Panc1 (cell line): ENCODE measurements around the gene TRIO. TPM values are rescaled to one million over a fixed set of nuclear protein-coding genes. Genes with fewer than 3 reads are reported as not detected.
A peak's percentile ranks its signal among the peaks of the same experiment; 100 is the strongest.

Source experiments
- ATAC-seq: fragments of 200-7000 bp; cut with Tn5 transposase; 2 replicates; pipeline ENCODE4 v1.9.1; 2020; ENCODE audit warnings: mild to moderate bottlenecking, moderate library complexity
- BruUV-seq: library from RNA; stranded (reverse); fragments of 400-500 nt; replicated peaks from 2 replicates; lab custom pipeline; 2021; lab: Mats Ljungman, UMichigan
- CTCF ChIA-PET: fragments of 300-600 bp; sonication (Branson Sonifier 250); formaldehyde crosslinking; loops from one replicate; lab custom pipeline; 2022; ENCODE audit warnings: antibody characterized with exemption; lab: Charles Lee
- POLR2A ChIA-PET: fragments of 300-600 bp; sonication (Branson Sonifier 250); formaldehyde crosslinking; loops from one replicate; lab custom pipeline; 2022; ENCODE audit warnings: antibody characterized with exemption; lab: Charles Lee
- DNase-seq: peaks from one replicate; pipeline ENCODE4 v3.0.0-alpha.2; 2010; ENCODE audit warnings: low read depth, low spot score
- H3K27ac ChIP-seq: 2 replicates; pipeline ENCODE4 v1.5.1; 2011; ENCODE audit warnings: mild to moderate bottlenecking, low read length, inconsistent platforms
- H3K27me3 ChIP-seq: fragments of 200-500 bp; sonication (Bioruptor generic); 2 replicates; pipeline ENCODE4 v1.6.0; 2014; ENCODE audit warnings: low read length, inconsistent platforms; ENCODE audit not compliant: control insufficient read depth, insufficient read depth
- H3K36me3 ChIP-seq: fragments of 200-500 bp; sonication (Bioruptor generic); 2 replicates; pipeline ENCODE4 v1.5.1; 2014; ENCODE audit warnings: inconsistent platforms, mild to moderate bottlenecking, low read length, moderate library complexity; ENCODE audit not compliant: control insufficient read depth, insufficient read depth
- H3K4me1 ChIP-seq: 2 replicates; pipeline ENCODE4 v1.5.1; 2011; ENCODE audit warnings: inconsistent platforms, mild to moderate bottlenecking, low read length, moderate library complexity; ENCODE audit not compliant: control insufficient read depth, insufficient read depth
- H3K4me3 ChIP-seq, 2 experiments: 2 replicates each; pipeline ENCODE4 v1.5.1; 2011 to 2012; ENCODE audit warnings: low read depth in 2 of 2, low read length in 2 of 2, mild to moderate bottlenecking in 2 of 2, inconsistent platforms in 1 of 2, moderate library complexity in 1 of 2
- H3K9me3 ChIP-seq: fragments of 200-500 bp; sonication (Bioruptor generic); 2 replicates; pipeline ENCODE4 v1.5.1; 2014; ENCODE audit warnings: low read depth, mild to moderate bottlenecking, inconsistent platforms, low read length, moderate library complexity; ENCODE audit not compliant: control insufficient read depth, insufficient read depth
- CTCF ChIP-seq: fragments of 450-650 bp; IDR thresholded peaks from 2 replicates; pipeline ENCODE4 v1.5.1; 2017; ENCODE audit warnings: mild to moderate bottlenecking
- REST ChIP-seq, 2 experiments: IDR thresholded peaks; 2 replicates each; pipeline ENCODE4 v1.6.1; 2011 to 2012; ENCODE audit warnings: low read depth in 2 of 2, control low read depth in 1 of 2, low read length in 1 of 2, mild to moderate bottlenecking in 1 of 2, moderate library complexity in 1 of 2; ENCODE audit not compliant: insufficient read depth in 1 of 2
- TCF7L2 ChIP-seq: IDR thresholded peaks from 2 replicates; pipeline ENCODE4 v1.6.1; 2011; ENCODE audit warnings: mild to moderate bottlenecking, low read depth, low read length, inconsistent platforms
- in situ Hi-C: cut with HindIII; loops from 2 replicates; pipeline ENCODE4 v1.10.0; 2016; ENCODE audit warnings: low sequenced_read_pairs, low pct_unique_long_range_greater_than_20kb
- intact Hi-C: fragments of 100-400 bp; cut with micrococcal nuclease; formaldehyde crosslinking; loops from one replicate; pipeline ENCODE4 v1.10.0; 2022; ENCODE audit not compliant: unreplicated experiment
- total RNA-seq: library from RNA; stranded (reverse); gene quantifications from one replicate; pipeline ENCODE4 v1.2.1, GENCODE V29; 2021; ENCODE audit not compliant: unreplicated experiment

Gene TRIO
- total RNA-seq, 1 experiment from 2014 or later = 349 TPM

DNA sequence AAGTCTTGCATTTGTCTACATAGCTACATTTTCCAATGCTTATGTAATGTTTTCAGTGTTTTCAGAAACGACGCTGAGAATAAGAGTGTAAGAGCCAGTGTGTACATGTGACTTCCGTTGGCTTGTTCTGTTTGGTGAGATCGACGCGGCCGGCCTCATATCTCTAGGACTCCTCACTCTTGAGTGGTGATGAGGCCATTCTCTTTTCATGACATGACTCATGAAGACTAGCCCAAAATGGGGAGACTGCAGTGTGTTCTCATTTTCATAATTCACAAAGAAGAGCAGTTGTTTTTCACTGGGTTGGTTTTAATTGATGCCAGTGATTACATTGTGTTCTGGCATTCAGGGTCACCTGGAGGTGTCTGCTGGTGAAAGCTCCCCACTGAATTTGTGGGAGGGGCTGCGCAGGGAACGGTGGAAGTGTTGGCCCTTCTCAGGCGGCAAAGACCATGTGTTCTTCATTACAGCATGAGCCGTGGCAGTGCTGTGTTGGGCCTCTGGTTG is 306.9 kb downstream of the TRIO start:
- no peak for TF ChIP-seq TCF7L2
- no peak for TF ChIP-seq REST (IDR thresholded peaks at IDR 0.05; ENCODE audit: insufficient read depth in 1 of 2, low read depth in 2 of 2, low read length in 1 of 2)
- CTCF ChIA-PET = no interaction called here
- H3K4me1 ChIP-seq = peaks cover 5% of the 10 kb centered on the region; the same call in 1 of the 2 replicates

DNA sequence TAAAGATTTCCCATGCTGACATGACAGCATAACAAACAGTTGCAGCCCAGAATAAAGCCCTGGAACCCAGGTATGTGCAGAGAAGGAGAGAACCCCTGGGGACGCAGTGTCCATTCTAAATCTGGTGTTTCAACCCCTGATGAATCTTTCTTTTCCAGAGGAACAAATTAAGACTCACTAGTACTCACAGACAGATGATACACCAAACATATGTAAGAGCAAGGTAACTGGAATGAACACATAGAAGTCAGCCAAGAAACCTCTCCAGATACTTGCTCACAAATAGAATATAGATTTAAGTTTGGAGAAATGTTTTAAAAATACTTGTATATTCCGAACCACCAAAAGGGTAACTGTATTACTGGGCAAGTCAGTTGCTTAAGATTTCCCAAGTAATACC is 307.6 kb downstream of the TRIO start:
- H3K27ac ChIP-seq = no peak overlapping the region
- TF ChIP-seq CTCF (no peak), TCF7L2 (no peak), REST (IDR thresholded peaks at IDR 0.05; ENCODE audit: insufficient read depth in 1 of 2, low read depth in 2 of 2, low read length in 1 of 2) (no peak)
- H3K9me3 ChIP-seq = no peaks in the 10 kb centered on the region; the same call in 1 of the 2 replicates
- CTCF ChIA-PET = no interaction called here
- ATAC-seq (no peak), DNase-seq (no peak)
- in situ Hi-C loops (no loop called here), intact Hi-C loops (no loop called here)
- peaks cover 4% of the 10 kb centered on the region; the same call in 1 of the 2 replicates for H3K4me1 ChIP-seq
- TSS peak; percentile 0 for BruUV-seq
- POLR2A ChIA-PET = no interaction called here
- H3K27me3 ChIP-seq = no peaks in the 10 kb centered on the region
- peaks cover 39% of the 10 kb centered on the region for H3K36me3 ChIP-seq
- no peak overlapping the region for H3K4me3 ChIP-seq

More for the DNA sequence above, 306.9 kb downstream of the TRIO start:
- DNase-seq = no peak
- Histone ChIP-seq H3K27me3 (no peaks in the 10 kb centered on the region), H3K36me3 (peaks cover 39% of the 10 kb centered on the region), H3K27ac (no peak overlapping the region), H3K4me3 (no peak overlapping the region), H3K9me3 (no peaks in the 10 kb centered on the region; the same call in 1 of the 2 replicates)
- POLR2A ChIA-PET = no interaction called here
- ATAC-seq = no peak
- in situ Hi-C loops (no loop called here), intact Hi-C loops (no loop called here)
- BruUV-seq = no TSS peak
